NCI-H1092 treated with DMSO at 0.1 percent for 48 hours (cell line): Measurements from ENCODE around the gene OBP2B.
"Not testable (repeated sequence)": the region's sequence is repeated elsewhere in the genome, so short reads cannot be mapped to it uniquely, and the experiment has no call there.

Experiments used
- DNase-seq: peaks from one replicate; lab custom pipeline; 2025; lab: John Stamatoyannopoulos, UW

Gene OBP2B

DNA sequence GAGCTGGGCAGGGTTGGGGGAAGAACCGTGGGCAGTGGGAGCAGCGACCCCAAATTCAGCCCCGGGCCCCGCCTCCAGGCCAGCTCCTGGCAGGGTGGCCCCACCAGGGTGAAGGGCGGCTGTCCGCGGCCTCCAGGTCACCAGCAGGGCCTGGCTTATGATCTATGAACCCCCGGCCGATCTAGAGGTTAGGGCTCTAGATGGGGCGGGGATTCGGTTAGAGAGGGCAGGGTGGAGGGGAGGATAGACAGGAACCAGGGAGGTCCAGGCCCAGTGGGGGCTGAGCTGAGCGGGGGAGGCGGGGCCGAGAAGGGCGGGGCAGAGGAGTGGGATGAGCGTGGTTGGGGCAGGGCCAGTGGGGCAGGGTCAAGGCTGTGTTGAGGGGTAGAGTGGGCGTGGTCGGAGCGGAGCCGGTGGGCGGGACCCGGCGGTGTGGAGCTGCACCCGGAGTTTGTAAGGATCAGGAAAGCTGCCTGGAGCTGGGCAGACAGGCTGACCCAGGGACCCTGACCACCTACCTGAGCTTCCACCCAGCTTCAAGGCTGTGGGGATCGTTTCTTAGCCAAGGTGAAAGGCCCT, 29.3 kb upstream of the OBP2B start:
- no peak for DNase-seq

DNA sequence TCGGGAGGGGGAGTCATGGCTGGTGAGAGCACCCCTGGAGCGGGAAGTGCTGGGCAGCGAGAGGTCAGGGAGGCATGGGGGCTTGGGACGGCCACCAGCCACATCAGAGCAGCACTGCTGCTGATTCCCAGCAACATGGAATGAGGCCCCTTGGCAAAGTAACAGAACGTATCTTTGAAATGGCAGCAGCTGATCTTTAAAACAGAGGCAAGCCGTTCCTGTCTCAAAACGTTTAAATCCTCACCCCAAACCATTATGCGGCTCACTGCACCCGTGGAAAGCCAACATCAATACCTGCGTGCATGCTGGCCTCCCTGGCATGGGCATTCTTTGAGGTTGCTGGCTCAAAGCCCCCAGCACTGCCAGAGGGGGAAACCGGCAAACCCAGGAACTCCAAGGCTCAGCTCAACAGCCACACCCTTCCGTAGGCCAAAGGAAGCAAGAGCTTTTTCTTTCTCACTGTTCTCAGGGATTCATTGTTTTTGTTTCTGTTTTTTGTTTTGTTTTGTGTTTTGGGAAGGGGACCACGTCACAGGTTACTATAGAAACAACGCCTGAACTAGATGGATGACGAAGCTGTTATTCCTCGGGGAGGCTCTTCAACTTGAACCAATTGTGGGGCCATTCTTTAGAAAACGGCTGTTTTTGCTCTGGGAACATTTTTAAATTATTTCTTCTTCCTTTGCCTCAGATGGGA, 28.1 kb upstream of the OBP2B start:
- DNase-seq = no peak

DNA sequence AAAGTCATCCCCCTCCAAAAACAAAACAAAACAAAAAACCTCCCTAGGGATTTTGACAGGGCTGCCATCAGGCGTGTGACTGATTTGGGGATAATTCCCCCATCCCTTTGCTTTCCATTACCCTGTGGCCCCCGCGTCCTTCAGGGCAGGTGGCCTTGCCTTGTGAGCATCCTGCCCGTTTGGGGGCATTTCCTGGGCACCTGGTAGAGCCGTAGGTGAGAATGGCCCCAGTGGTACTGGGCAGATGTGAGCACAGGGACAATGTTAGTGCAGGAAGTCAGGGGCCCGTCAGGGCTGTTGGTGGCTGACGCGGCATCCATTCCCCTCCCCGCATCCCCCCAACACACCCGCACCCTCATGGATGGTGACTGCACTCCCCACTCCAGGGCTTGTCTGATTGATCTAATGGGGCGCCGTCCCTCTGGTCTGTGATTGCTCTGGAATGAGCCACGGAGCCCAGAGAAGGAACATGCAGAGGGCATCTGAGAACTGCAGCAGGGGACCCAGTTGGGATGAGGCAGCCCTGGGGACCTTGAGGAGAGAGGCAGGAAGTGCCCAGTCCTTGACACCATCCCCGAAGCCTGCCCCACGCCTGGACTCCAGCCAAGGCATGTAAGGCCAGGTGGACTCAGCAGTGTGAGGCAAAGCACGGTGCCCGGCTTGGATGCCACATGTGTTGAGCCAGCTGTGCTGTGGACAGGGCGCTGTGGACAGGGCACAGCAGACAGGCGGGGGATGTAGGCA, 27.4 kb upstream of the OBP2B start:
- not testable (repeated sequence) for DNase-seq

DNA sequence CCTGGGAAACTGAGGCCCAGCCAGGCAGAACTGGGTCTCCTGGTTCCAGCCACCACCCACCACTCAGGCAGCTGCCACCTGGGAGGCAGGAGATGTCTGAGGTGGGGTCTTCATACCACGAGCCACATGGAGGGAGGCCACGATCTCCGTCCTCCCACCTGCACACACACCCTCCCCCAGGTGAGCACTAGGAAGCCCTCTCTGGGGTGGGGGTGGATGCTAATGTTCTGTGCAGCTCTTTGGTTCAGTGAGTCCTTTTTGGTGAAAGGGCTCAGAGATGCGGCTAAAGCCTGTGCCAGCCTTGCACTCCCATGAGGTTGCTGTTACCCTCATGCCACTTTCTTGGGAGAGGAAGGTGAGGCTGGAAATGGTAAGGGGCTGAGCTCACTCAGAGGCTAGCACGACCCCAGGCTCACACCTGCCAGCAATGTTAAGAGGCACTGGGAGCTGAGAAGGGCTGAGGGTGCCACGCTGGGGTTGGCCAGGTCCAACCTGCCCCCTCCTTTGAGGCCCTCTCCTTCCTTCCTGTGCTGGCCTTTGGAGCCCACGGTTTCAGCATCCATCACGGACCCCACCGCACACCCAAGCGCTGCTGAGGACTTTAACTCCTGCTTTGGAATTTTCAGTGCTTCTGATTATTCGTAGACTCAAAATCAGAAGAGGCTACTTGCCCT, 26.6 kb upstream of the OBP2B start:
- DNase-seq = no peak

DNA sequence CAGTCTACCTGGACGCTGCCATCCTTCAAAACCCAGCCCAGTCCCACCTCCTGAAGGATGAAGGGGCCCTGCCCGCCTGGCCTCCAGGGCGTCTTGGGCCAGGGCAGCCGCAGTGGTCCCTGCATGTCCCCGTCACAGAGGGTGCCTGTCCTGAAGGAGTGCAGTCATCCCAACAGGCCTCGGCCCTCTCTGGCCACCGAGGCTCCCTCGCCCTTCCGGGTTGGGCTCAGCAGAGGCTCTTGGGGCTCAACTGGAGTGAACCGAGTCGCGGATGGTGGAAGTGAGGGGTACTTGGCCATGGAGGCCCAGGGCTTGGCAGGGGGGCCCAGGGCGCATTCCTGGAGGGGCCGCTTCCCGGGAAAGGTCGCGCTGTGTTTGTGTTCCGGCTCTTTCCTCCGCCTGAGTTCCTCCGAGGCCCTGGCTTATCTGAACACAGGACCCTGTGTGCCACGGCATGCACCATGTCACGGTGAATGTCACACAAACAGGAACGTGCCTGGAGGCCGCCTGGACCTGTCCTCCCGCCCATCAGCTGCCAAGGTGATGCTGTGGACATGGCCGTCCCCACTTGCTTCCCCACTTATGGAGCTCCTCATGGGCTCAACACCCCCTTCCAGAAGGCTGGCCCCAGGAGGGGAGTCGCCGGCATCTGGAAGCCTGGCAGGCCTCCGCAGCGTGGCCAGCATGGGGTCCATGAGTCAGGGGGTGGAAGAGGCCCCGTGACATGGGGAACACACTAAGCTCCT, 25.7 kb upstream of the OBP2B start:
- no peak for DNase-seq

DNA sequence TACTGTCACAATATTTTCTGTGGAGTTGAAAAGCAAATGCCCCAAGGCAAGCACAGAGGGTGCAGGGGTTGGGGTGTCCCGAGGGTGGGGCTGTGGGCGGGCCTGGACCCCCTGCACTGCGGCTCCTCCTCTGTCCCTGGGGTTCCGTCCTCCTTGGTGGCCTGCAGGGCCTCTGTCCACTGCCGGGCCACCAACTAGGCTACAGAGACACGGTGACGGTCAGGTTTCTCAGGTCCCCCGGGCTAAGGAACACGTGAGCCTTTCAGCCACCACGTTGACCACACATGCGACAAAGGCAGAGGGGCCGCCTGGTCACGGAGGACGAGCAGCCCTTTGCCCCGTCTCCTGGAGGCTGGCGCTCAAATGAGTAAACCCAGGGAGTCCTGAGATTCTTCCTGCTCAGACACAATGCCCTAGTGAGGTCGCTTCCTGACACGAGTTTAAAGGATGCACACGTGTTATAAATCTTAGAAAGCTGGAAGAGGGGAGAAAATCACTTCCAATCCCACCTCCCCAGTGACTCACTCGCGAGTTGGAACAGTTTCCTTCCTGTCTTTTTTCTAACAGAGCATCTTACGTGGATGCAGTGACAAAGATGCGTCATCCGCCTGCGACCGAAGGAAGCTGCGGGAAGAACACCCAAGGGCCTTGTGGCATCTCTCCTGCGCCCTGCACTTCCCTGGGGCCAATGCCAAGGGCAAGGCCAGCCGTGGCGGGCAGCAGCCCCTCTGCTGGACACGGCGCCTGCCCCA, 24.8 kb upstream of the OBP2B start:
- no peak for DNase-seq

DNA sequence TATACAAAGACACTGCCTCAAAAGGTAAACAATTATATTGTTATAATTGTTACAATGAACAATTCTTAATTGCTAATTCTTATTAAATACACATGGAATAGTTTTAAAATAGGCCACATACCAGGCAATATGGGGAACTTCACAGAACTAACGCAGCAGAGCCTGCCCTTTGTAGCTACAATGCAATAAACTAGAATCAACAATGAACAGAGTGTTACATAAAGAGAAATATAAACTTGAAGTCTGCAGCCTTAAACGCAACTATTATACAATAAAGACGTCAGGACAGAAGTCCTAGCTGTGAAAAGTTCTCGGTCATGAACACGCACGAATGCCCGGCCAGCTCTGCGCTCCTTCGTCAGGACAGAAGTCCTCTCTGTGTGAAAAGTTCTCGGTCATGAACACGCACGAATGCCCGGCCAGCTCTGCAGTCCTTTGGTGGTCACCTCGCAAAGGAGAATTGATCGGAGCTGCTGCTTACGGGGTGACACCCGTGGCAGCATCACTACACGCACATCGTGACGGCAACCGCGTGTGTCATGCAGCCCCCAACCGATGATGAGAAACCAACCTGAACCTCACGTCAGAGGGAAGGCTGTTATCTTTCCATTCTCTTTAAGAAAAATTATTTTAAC, 23.0 kb upstream of the OBP2B start:
- DNase-seq = not testable (repeated sequence)

DNA sequence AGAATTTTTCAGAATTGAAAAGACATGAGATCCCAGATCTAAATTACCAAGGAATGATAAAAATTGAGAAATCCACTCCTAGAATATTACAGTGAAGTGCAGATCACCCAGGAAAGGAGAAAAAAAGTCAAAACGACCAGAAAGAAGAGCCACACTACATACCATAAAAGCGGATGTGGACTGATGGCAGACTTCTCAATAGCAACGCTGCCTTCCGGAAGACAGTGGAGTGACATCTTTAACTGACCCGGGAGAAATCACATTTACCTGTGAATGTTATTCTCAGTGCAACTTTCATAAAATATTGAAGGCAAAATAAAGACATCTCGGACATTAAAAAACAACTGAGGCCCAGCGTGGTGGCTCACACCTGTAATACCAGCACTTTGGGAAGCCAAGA, 21.5 kb upstream of the OBP2B start:
- not testable (repeated sequence) for DNase-seq

DNA sequence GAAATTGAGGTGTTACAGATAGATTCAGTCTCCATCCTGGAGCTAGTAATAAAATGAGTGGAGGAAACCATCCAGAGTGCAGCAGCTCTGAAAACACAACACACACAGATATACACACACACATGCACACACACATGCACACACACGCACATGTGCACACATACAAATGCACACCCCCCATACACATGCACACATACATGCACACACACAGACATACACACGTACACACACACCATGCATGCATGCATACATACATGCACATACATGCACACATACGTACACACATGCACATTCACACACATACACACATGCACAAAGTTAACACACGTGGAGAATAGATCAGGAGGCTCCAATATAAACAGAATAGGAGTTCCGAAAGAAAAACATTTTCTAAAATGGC, 21.0 kb upstream of the OBP2B start:
- DNase-seq = no peak

DNA sequence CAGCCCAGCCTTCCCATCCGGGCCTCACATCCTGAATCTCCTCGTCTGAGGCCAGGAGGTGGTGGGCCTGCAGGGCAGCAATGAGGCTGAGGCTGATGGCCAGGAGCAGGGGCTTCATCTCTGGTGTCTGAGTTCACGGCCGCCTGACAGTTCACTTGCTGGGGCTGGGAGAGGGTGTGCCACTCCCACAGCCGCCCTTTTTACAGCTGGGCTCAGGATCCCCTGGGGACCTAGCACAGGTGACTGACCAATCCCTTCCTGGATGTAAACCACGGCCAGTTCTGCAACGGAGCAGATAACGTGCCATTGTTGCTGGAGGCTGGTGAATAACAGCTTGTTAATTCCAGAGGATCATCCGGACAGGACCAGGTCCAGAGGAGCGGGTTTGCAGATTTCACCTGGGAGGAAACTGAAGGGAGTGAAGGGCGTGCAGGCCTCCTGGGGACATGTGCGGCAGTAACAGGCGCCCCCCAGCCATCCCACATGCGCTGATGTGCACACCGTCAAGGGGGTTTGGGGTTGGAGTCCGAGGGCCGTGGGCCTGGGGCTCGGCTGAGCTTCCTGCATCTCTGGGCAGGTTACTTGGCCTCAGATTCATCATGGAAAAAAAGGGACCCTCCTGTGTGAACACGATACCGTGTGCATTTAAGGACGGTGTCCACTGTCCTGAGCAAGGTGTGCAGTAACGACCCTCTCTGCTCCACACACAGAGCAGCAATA, 19.6 kb upstream of the OBP2B start:
- DNase-seq = not testable (repeated sequence)

DNA sequence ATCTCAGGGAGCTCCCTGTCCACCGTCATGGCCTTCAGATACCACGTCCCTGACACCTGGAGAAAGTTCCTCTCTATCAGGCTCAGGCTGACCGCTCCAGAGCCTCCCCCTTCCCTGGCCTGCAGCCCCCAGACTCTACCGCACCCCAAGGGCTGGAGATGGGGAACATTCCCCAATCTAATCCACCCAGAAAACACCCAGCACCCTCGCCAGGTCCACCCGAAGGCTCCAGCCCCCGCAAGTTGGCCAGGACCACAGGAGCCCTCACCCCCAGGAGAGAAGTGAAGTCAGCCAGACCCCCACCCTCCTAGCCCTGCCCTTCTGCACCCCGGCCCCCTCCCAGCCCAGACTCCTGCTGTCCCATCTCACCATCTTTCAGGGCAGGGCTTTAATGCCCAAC, 18.9 kb upstream of the OBP2B start:
- not testable (repeated sequence) for DNase-seq

DNA sequence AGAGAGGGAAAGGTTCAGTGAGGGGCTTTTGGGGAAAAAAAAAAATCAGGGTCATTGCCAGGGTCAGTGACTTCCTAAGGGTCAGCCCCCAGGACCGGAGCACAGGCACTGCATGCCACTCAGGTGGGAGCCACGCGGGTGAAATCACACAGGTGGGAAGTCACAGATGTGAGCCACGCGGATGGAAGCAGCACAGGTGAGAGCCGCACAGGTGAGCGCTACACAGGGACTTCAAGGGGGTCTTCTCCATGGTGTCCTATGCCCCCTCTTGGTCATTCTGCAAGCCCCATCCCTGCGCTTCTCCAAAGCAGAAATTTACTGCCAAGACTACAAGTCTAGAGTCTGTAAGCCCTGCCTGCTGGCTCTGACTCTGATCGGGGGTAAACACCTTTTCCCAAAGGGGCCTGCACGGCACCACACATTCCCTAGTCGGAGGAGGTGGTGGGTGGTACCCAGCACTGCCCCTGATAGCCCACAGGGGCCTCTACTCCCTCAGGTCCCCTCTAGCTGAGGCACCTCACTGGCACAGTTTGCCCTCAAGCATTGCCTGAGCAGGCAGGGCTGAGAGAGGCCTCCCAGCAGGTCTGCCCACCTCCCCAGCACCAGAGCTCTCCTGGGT, 18.3 kb upstream of the OBP2B start:
- DNase-seq = no peak

DNA sequence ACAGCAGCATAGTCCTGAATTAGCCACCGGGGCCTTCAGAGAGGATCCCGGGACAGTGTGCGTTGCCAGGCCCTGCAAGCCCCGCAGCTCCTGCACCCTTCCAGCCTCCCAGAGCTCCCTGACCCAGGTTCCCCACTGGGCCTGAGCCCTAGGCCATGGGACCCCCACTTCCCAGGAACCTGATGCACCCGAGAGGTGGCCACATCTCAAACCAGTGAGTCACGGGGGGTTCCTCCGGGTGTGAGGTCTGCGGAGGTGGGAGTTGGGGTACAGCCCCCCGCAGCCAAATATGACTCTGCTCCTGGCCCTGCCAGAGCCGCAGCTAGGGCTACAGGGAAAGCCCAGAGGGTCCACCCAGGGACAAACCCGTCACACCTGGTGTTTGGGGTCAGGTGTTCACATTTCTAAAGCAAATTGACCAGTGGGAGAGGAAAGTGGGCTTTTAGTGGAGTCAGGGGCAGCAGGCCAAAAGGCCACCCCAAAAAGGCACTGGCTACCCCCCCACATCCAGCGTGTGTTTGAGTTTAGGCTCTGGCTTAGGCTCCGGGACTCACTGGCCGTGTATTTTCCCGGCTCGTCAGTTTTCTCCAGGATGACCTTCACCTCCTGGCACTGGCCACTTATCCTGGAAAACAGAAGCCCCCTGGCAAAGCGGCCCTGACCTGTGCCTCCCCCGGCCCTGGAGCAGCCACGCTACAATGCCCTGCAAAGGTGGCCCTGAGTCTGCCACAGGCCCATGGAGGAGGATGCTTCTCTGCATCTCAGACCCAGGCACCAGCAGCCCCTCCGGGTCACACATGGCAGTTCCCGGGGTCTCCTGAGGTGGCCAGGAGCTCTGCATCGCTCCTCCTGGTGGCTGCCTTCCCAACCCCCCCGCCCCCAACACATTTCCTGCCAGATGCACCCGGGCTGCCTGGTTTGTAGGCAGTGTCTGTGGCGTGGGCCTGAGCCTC, 17.4 kb upstream of the OBP2B start:
- no peak for DNase-seq

DNA sequence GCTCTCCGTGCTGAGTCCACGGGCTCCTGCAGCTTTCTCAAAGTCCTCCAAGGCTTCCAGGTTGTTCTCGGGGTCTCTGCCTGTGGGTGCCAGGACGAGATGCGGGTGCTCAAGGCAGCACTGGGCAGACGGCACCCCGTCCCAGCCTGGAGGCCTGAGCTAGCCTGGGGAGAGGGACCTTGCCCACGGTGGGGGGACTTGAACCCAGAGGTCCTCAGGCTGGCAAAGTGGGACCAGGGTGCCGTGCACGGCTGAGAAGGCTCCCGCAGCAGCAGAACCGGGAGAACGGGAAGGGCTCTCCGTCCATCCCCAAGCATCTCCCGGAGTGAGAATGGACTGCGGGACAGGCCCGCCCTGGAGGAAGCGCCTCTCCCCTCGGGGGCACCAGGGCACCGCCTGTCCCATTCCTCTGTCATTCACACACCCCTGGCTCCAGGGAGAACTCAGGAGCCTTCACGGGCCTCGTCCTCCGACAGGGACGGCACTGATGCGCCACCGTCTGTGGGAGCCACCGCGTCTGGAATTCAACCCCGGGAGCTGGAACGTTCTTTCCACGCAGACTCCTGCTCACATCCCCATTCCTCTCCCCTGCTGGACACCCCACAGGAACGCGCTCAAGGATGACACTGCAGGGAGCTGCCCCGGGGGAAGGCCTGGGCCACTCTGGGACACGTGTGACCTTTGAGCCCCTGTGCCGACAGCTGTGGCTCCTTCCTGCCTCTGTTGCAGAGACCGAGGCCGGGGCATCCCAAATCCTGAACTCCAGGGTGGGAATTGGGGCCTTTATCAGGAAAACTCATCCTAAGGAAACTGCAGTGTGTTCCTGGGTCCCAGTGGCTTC, 16.3 kb upstream of the OBP2B start:
- no peak for DNase-seq

DNA sequence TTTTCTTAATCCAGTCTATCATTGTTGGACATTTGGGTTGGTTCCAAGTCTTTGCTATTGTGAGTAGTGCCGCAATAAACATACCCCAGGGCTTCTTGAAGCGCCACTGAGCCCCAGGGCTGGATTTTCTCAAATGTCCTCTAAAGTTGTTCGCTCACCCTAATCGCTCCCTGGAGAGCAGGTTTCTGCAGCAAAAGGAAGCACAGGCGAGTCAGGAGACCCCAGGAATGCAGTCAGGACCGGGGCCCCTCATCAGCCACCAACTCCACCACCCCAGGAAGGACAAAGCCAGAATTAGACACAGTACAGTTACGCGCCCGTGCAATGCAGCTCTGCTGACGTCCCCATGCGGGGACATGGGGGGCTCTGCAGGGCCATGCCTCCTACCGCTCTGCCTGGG, 15.7 kb upstream of the OBP2B start:
- DNase-seq = no peak

DNA sequence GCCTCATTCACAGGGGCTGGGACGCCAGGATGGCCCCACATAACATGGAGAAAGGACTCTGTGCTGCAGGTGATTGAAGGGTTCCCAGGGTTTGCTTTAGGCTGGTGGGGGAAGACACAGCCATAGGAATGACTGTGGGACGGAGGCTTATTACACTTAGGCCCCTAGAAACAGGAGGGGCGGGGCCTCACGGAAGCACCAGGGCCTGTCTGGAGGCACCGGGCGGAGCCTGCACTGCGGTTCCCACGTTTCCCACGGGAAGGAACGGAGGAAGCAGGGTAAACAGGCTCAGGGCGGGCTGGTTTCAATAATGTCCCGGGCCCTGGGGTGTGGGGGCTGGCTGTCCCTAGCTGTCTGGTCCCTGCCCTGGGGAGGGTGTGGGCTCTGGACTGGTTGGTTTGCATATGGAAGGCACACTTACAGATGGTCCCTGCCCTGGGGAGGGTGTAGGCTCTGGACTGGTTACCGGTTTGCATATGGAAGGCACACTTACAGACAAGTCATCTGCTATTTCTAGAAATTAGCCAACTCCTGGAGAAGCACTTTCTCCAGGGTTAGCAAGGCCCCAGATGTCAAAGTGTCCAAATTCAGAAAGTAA, 14.2 kb upstream of the OBP2B start:
- DNase-seq = not testable (repeated sequence)

DNA sequence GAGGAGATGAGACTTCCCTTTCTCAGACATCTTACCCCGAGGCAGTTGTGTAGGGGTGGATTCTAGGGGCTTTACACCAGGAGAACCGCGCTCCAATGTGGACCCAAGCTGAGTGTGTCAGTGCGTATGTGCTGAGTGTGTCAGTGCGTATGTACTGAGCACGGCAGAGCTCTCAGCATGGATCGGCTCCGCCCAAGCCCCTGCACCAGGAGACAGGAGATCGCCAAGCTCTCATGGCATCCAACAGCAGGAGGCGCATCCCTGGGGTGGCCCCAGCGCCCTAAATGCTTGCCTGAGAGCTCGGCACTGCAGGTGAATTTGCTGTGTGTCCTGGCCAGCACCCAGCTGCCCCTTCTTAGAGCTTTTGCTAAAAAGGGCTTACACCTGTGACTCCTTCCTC, 12.9 kb upstream of the OBP2B start:
- DNase-seq = not testable (repeated sequence)
